MM.1S (cell line): Measurements from ENCODE around the gene LMF1.

Experiments
- DNase-seq: peaks from one replicate; pipeline ENCODE4 v3.0.0-alpha.2; 2015
- H2AFZ ChIP-seq: fragments of 300-600 bp; sonication (generic); 2 replicates; pipeline ENCODE4 v1.6.0; 2016; ENCODE audit warnings: antibody characterized with exemption, low read length
- H3F3A ChIP-seq: fragments of 300-600 bp; sonication (generic); 2 replicates; pipeline ENCODE4 v1.6.1; 2016; ENCODE audit warnings: mild to moderate bottlenecking, antibody characterized with exemption, low read length, moderate library complexity, mixed read lengths; ENCODE audit not compliant: insufficient read depth
- H3K27ac ChIP-seq: fragments of 300-600 bp; sonication (generic); 2 replicates; pipeline ENCODE4 v1.5.1; 2016; ENCODE audit warnings: mild to moderate bottlenecking, low read length
- H3K27me3 ChIP-seq: fragments of 300-600 bp; sonication (generic); replicated peaks from 2 replicates; pipeline ENCODE4 v1.6.0; 2016; ENCODE audit warnings: low read length; ENCODE audit not compliant: insufficient read depth
- H3K36me3 ChIP-seq: fragments of 300-600 bp; sonication (generic); replicated peaks from 2 replicates; pipeline ENCODE4 v1.6.1; 2016; ENCODE audit warnings: mild to moderate bottlenecking, low read length, mixed read lengths; ENCODE audit not compliant: insufficient read depth
- H3K4me1 ChIP-seq: fragments of 300-600 bp; sonication (generic); 2 replicates; pipeline ENCODE4 v1.6.1; 2016; ENCODE audit warnings: low read length, mixed read lengths
- H3K4me2 ChIP-seq: fragments of 300-600 bp; sonication (generic); 2 replicates; pipeline ENCODE4 v1.6.0; 2016; ENCODE audit warnings: low read depth, low read length
- H3K4me3 ChIP-seq: fragments of 300-600 bp; sonication (generic); 2 replicates; pipeline ENCODE4 v1.5.1; 2016; ENCODE audit warnings: low read length, mixed read lengths
- H3K79me2 ChIP-seq: fragments of 300-600 bp; sonication (generic); 2 replicates; pipeline ENCODE4 v1.6.1; 2016; ENCODE audit warnings: mixed run types, low read length, mixed read lengths
- H3K9ac ChIP-seq: fragments of 300-600 bp; sonication (generic); 2 replicates; pipeline ENCODE4 v1.6.1; 2016; ENCODE audit warnings: low read length, mixed read lengths
- H3K9me2 ChIP-seq: fragments of 300-600 bp; sonication (generic); replicated peaks from 2 replicates; pipeline ENCODE4 v1.6.1; 2016; ENCODE audit warnings: mild to moderate bottlenecking, low read length, mixed read lengths; ENCODE audit not compliant: insufficient read depth
- H3K9me3 ChIP-seq: fragments of 300-600 bp; sonication (generic); replicated peaks from 2 replicates; pipeline ENCODE4 v1.6.1; 2016; ENCODE audit warnings: mild to moderate bottlenecking, low read length, mixed read lengths; ENCODE audit not compliant: insufficient read depth
- H4K20me1 ChIP-seq: fragments of 300-600 bp; sonication (generic); 2 replicates; pipeline ENCODE4 v1.6.1; 2016; ENCODE audit warnings: mild to moderate bottlenecking, low read length, moderate library complexity, mixed read lengths; ENCODE audit not compliant: insufficient read depth
- CTCF ChIP-seq: fragments of 300-600 bp; sonication (generic); IDR thresholded peaks from 2 replicates; pipeline ENCODE4 v1.5.1; 2016; ENCODE audit warnings: antibody characterized with exemption, low read length, mixed read lengths
- EZH2 ChIP-seq: fragments of 300-600 bp; sonication (generic); optimal IDR thresholded peaks from 2 replicates; pipeline ENCODE3; 2017; ENCODE audit warnings: low read depth, mild to moderate bottlenecking, antibody characterized with exemption, low read length, mixed read lengths
- EZH2phosphoT487 ChIP-seq: fragments of 300-600 bp; sonication (generic); IDR thresholded peaks from 2 replicates; pipeline ENCODE4 v1.6.1; 2018; ENCODE audit warnings: antibody characterized with exemption, low read length

Gene LMF1

GRCh38 chr16:989354-989814 lies 18.6 kb upstream of the LMF1 start:
- Histone ChIP-seq H3K9ac (no peak overlapping the region), H3K9me3 (no peaks in the 10 kb centered on the region), H3K9me2 (no peaks in the 10 kb centered on the region), H3K79me2 (no peaks in the 10 kb centered on the region), H3K27ac (no peak overlapping the region), H3K27me3 (peaks cover 79% of the 10 kb centered on the region), H3K4me3 (no peak overlapping the region), H3K4me1 (no peaks in the 10 kb centered on the region), H4K20me1 (no peaks in the 10 kb centered on the region), H3K4me2 (no peak overlapping the region), H3F3A (no peaks in the 10 kb centered on the region), H3K36me3 (no peaks in the 10 kb centered on the region), H2AFZ (no peak overlapping the region)
- TF ChIP-seq EZH2phosphoT487 (no peak), EZH2 (no peak), CTCF (no peak)
- no peak for DNase-seq

GRCh38 chr16:988471-989353 lies 17.9 kb upstream of the LMF1 start:
- H3K4me3 ChIP-seq, result no peak overlapping the region
- H3K36me3 ChIP-seq, result no peaks in the 10 kb centered on the region
- no peak overlapping the region for H3K9ac ChIP-seq
- no peaks in the 10 kb centered on the region for H3K4me1 ChIP-seq
- TF ChIP-seq EZH2 (no peak), EZH2phosphoT487 (no peak), CTCF (no peak)
- no peak overlapping the region for H2AFZ ChIP-seq
- H3K27me3 ChIP-seq, result peaks cover 85% of the 10 kb centered on the region
- no peaks in the 10 kb centered on the region for H3K79me2 ChIP-seq
- H3K9me3 ChIP-seq, result no peaks in the 10 kb centered on the region
- no peak overlapping the region for H3K27ac ChIP-seq
- H3K9me2 ChIP-seq, result no peaks in the 10 kb centered on the region
- no peaks in the 10 kb centered on the region for H4K20me1 ChIP-seq
- H3F3A ChIP-seq, result no peaks in the 10 kb centered on the region
- H3K4me2 ChIP-seq, result no peak overlapping the region
- DNase-seq, result no peak

- no peak overlapping the region for H3K4me2 ChIP-seq
- H3K4me3 ChIP-seq, result no peak overlapping the region
- no peak for DNase-seq
- H3K9ac ChIP-seq, result no peak overlapping the region
- H4K20me1 ChIP-seq, result no peaks in the 10 kb centered on the region
- H3K27ac ChIP-seq, result no peak overlapping the region
- H3K4me1 ChIP-seq, result no peaks in the 10 kb centered on the region
- H3K27me3 ChIP-seq, result peaks cover 93% of the 10 kb centered on the region
- no peaks in the 10 kb centered on the region for H3K79me2 ChIP-seq
- no peaks in the 10 kb centered on the region for H3K9me2 ChIP-seq
- H3K9me3 ChIP-seq, result no peaks in the 10 kb centered on the region
- TF ChIP-seq EZH2phosphoT487 (no peak), CTCF (no peak), EZH2 (no peak)
- no peaks in the 10 kb centered on the region for H3K36me3 ChIP-seq
- no peak overlapping the region for H2AFZ ChIP-seq
- H3F3A ChIP-seq, result no peaks in the 10 kb centered on the region
Observed at GRCh38 chr16:987906-988305, 17.1 kb upstream of the LMF1 start.
